Calu3 (cell line): Measurements from ENCODE around the gene CPEB4. TPM values are rescaled to one million over a fixed set of nuclear protein-coding genes. Genes with fewer than 3 reads are reported as not detected.

ENCODE experiments used
- BruUV-seq: library from RNA; stranded (reverse); fragments of 400-500 nt; replicated peaks from 2 replicates; lab custom pipeline; 2021; lab: Mats Ljungman, UMichigan
- CTCF ChIA-PET: fragments of 300-600 bp; sonication (Branson Sonifier 250); formaldehyde crosslinking; loops from one replicate; lab custom pipeline; 2022; ENCODE audit warnings: antibody characterized with exemption; lab: Charles Lee
- DNase-seq: peaks from one replicate; pipeline ENCODE4 v3.0.0; 2022
- H3K27ac Mint-ChIP-seq: one replicate; pipeline ENCODE4 v1.8.0; 2022; ENCODE audit warnings: mixed read lengths; ENCODE audit not compliant: unreplicated experiment
- H3K27me3 Mint-ChIP-seq: one replicate; pipeline ENCODE4 v1.8.0; 2022; ENCODE audit warnings: mixed read lengths; ENCODE audit not compliant: unreplicated experiment
- H3K36me3 Mint-ChIP-seq: one replicate; pipeline ENCODE4 v1.8.0; 2022; ENCODE audit warnings: mild to moderate bottlenecking, moderate library complexity, mixed read lengths; ENCODE audit not compliant: insufficient read depth, unreplicated experiment
- H3K4me1 Mint-ChIP-seq: one replicate; pipeline ENCODE4 v1.8.0; 2022; ENCODE audit warnings: mild to moderate bottlenecking, low read depth, mixed read lengths; ENCODE audit not compliant: unreplicated experiment
- H3K4me3 Mint-ChIP-seq: one replicate; pipeline ENCODE4 v1.8.0; 2022; ENCODE audit warnings: mild to moderate bottlenecking, low read depth, moderate library complexity, mixed read lengths; ENCODE audit not compliant: unreplicated experiment
- H3K9me3 Mint-ChIP-seq: one replicate; pipeline ENCODE4 v1.8.0; 2022; ENCODE audit warnings: low read depth, mixed read lengths; ENCODE audit not compliant: unreplicated experiment
- CTCF ChIP-seq: fragments of 200-600 bp; IDR thresholded peaks from one replicate; pipeline ENCODE4 v1.8.0; 2022; ENCODE audit warnings: antibody characterized with exemption; ENCODE audit not compliant: unreplicated experiment
- intact Hi-C: fragments of 100-400 bp; cut with micrococcal nuclease; formaldehyde crosslinking; loops from one replicate; pipeline ENCODE4 v1.10.0; 2022; ENCODE audit not compliant: unreplicated experiment
- total RNA-seq: library from RNA; stranded (reverse); gene quantifications from 2 replicates; pipeline ENCODE4 v1.2.3, GENCODE V29; 2022

Gene CPEB4
- total RNA-seq, 1 experiment from 2014 or later, result 30.8 TPM

GRCh38 chr5:173913686-173914321, 25.7 kb downstream of the CPEB4 start:
- H3K36me3 Mint-ChIP-seq, result no peaks in the 10 kb centered on the region
- no peaks in the 10 kb centered on the region for H3K27me3 Mint-ChIP-seq
- H3K9me3 Mint-ChIP-seq, result no peaks in the 10 kb centered on the region
- intact Hi-C loops, result no loop called here
- no peak for TF ChIP-seq CTCF
- H3K27ac Mint-ChIP-seq, result no peak overlapping the region
- BruUV-seq, result no TSS peak
- no peaks in the 10 kb centered on the region for H3K4me1 Mint-ChIP-seq
- H3K4me3 Mint-ChIP-seq, result no peak overlapping the region
- no peak for DNase-seq
- CTCF ChIA-PET, result interaction anchor here (0.6 kb wide), 1 partner anchor 57 kb away, joined by 5 read pairs; no protein-coding TSS in a partner anchor

GRCh38 chr5:173915310-173916014, 27.3 kb downstream of the CPEB4 start:
- TF ChIP-seq CTCF, result no peak
- H3K4me1 Mint-ChIP-seq, result no peaks in the 10 kb centered on the region
- no peaks in the 10 kb centered on the region for H3K36me3 Mint-ChIP-seq
- no peaks in the 10 kb centered on the region for H3K27me3 Mint-ChIP-seq
- intact Hi-C loops, result no loop called here
- CTCF ChIA-PET, result no interaction called here
- no TSS peak for BruUV-seq
- no peak for DNase-seq
- no peak overlapping the region for H3K4me3 Mint-ChIP-seq
- H3K9me3 Mint-ChIP-seq, result no peaks in the 10 kb centered on the region
- H3K27ac Mint-ChIP-seq, result no peak overlapping the region

- H3K9me3 Mint-ChIP-seq, result no peaks in the 10 kb centered on the region
- no TSS peak for BruUV-seq
- intact Hi-C loops, result no loop called here
- H3K27ac Mint-ChIP-seq, result no peak overlapping the region
- no peak for DNase-seq
- no peaks in the 10 kb centered on the region for H3K27me3 Mint-ChIP-seq
- TF ChIP-seq CTCF, result no peak
- CTCF ChIA-PET, result no interaction called here
- H3K4me1 Mint-ChIP-seq, result no peaks in the 10 kb centered on the region
- H3K36me3 Mint-ChIP-seq, result no peaks in the 10 kb centered on the region
- H3K4me3 Mint-ChIP-seq, result no peak overlapping the region
Measured at GRCh38 chr5:173916233-173916632, 28.1 kb downstream of the CPEB4 start.

GRCh38 chr5:173917788-173918786, 29.9 kb downstream of the CPEB4 start:
- peaks cover 9% of the 10 kb centered on the region for H3K4me1 Mint-ChIP-seq
- no peak overlapping the region for H3K27ac Mint-ChIP-seq
- CTCF ChIA-PET, result interaction anchor here (0.6 to 1.2 kb wide), 6 partner anchors 19 to 302 kb away, joined by 3 to 5 read pairs (median 4); partner anchors contain the start of gene CPEB4
- H3K27me3 Mint-ChIP-seq, result no peaks in the 10 kb centered on the region
- H3K36me3 Mint-ChIP-seq, result no peaks in the 10 kb centered on the region
- no peaks in the 10 kb centered on the region for H3K9me3 Mint-ChIP-seq
- no peak for TF ChIP-seq CTCF
- no peak overlapping the region for H3K4me3 Mint-ChIP-seq
- intact Hi-C loops, result loop anchor here (2.0 kb wide), 4 partner anchors 29 to 299 kb away; partner anchors contain the start of gene CPEB4
- peak; percentile 58 for DNase-seq
- TSS peak; percentile 85 for BruUV-seq
